OCI-LY3 (cell line): ENCODE measurements around the gene ABI3BP.

Experiments
- H2AFZ ChIP-seq: fragments of 200-600, 300-600 bp; shearing (Covaris generic); 2 replicates; pipeline ENCODE4 v1.6.0; 2014; ENCODE audit warnings: antibody characterized with exemption, low read depth, low read length
- H3K27ac ChIP-seq: fragments of 200-600, 300-600 bp; sonication (generic); 2 replicates; pipeline ENCODE4 v1.5.1; 2014; ENCODE audit warnings: mild to moderate bottlenecking, low read length, moderate library complexity, mixed read lengths
- H3K27me3 ChIP-seq: fragments of 200-600, 300-600 bp; sonication (generic); 2 replicates; pipeline ENCODE4 v1.6.1; 2014; ENCODE audit warnings: low read depth, low read length, mixed read lengths
- H3K36me3 ChIP-seq: fragments of 200-600, 300-600 bp; sonication (generic); replicated peaks from 2 replicates; pipeline ENCODE3; 2014; ENCODE audit warnings: low read depth, low read length, mixed read lengths
- H3K4me1 ChIP-seq: fragments of 300-600, 200-600 bp; sonication (generic); 2 replicates; pipeline ENCODE4 v1.6.1; 2014; ENCODE audit warnings: low read length, mixed read lengths
- H3K4me2 ChIP-seq: fragments of 200-600, 300-600 bp; sonication (generic); 2 replicates; pipeline ENCODE4 v1.6.1; 2014; ENCODE audit warnings: low read length, mixed read lengths
- H3K4me3 ChIP-seq: fragments of 300-600, 200-600 bp; sonication (generic); 2 replicates; pipeline ENCODE4 v1.5.1; 2014; ENCODE audit warnings: antibody characterized with exemption, mild to moderate bottlenecking, low read length, moderate library complexity
- H3K79me2 ChIP-seq: fragments of 300-600, 200-600 bp; shearing (Covaris generic); 2 replicates; pipeline ENCODE4 v1.6.1; 2014; ENCODE audit warnings: mild to moderate bottlenecking, low read length, mixed read lengths
- H3K9ac ChIP-seq: fragments of 300-600, 200-600 bp; shearing (Covaris generic); 2 replicates; pipeline ENCODE4 v1.6.0; 2014; ENCODE audit warnings: mild to moderate bottlenecking, low read length, moderate library complexity
- H3K9me3 ChIP-seq: fragments of 200-600, 300-600 bp; shearing (Covaris generic); 2 replicates; pipeline ENCODE4 v1.6.1; 2014; ENCODE audit warnings: low read length, mixed read lengths; ENCODE audit not compliant: insufficient read depth
- H4K20me1 ChIP-seq: fragments of 200-600, 300-600 bp; sonication (generic); 2 replicates; pipeline ENCODE4 v1.6.1; 2016; ENCODE audit warnings: low read length, mixed read lengths; ENCODE audit not compliant: insufficient read depth
- CTCF ChIP-seq: fragments of 200-600, 300-600 bp; sonication (generic); IDR thresholded peaks from 2 replicates; pipeline ENCODE4 v1.5.1; 2014; ENCODE audit warnings: antibody characterized with exemption, low read length, low read depth
- EZH2phosphoT487 ChIP-seq: fragments of 200-600 bp; shearing (Covaris generic); IDR thresholded peaks from 2 replicates; pipeline ENCODE4 v1.6.1; 2018; ENCODE audit warnings: antibody characterized with exemption, mixed run types, low read depth

ABI3BP gene

DNA sequence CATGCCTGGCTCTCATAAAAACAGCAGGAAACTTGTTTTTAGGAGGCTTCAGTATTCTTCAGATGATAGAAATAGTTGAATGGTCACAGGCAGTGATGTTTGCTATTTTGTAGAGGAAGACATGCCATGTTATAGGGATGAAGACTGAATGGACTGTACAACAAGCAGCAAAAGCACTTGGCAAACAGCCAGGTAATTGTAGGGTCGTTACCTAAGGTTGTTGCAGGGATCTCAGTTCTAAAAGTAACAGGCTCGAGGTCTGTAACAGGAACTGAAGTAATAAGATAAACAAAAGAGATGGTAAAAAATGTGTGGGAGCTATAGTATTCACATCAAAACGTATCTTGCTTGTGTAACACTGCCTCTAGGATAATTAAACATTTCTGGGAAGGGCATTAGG lies 167.6 kb downstream of the ABI3BP start:
- no peaks in the 10 kb centered on the region for H3K79me2 ChIP-seq
- no peak overlapping the region for H3K4me3 ChIP-seq
- no peaks in the 10 kb centered on the region for H3K4me1 ChIP-seq
- H3K9me3 ChIP-seq: no peaks in the 10 kb centered on the region
- no peaks in the 10 kb centered on the region for H4K20me1 ChIP-seq
- 0 out of 2 replicates have a peak, but pooled peaks cover 7% of the 10 kb centered on the region for H3K27me3 ChIP-seq
- no peak overlapping the region for H3K27ac ChIP-seq
- H2AFZ ChIP-seq: no peak overlapping the region
- TF ChIP-seq CTCF: no peak
- no peak for TF ChIP-seq EZH2phosphoT487
- no peak overlapping the region for H3K9ac ChIP-seq
- no peaks in the 10 kb centered on the region for H3K36me3 ChIP-seq
- no peak overlapping the region for H3K4me2 ChIP-seq

- Histone ChIP-seq H2AFZ (no peak overlapping the region), H3K9me3 (no peaks in the 10 kb centered on the region), H3K4me1 (peaks cover 16% of the 10 kb centered on the region), H4K20me1 (no peaks in the 10 kb centered on the region), H3K79me2 (no peaks in the 10 kb centered on the region), H3K9ac (no peak overlapping the region), H3K4me2 (no peak overlapping the region), H3K4me3 (no peak overlapping the region), H3K36me3 (no peaks in the 10 kb centered on the region), H3K27ac (no peak overlapping the region), H3K27me3 (peaks cover 42% of the 10 kb centered on the region)
- TF ChIP-seq CTCF (no peak), EZH2phosphoT487 (no peak)
Observed at GRCh38 chr3:100815583-100815982, 177.6 kb downstream of the ABI3BP start.

- Histone ChIP-seq H3K9ac (no peak overlapping the region), H3K9me3 (no peaks in the 10 kb centered on the region), H3K4me1 (peaks cover 16% of the 10 kb centered on the region), H3K27ac (no peak overlapping the region), H3K27me3 (peaks cover 38% of the 10 kb centered on the region), H4K20me1 (no peaks in the 10 kb centered on the region), H3K36me3 (no peaks in the 10 kb centered on the region), H3K4me3 (no peak overlapping the region), H3K4me2 (no peak overlapping the region), H2AFZ (no peak overlapping the region), H3K79me2 (no peaks in the 10 kb centered on the region)
- TF ChIP-seq EZH2phosphoT487: no peak
- TF ChIP-seq CTCF: no peak
Observed at GRCh38 chr3:100813828-100814227, 179.4 kb downstream of the ABI3BP start.

DNA sequence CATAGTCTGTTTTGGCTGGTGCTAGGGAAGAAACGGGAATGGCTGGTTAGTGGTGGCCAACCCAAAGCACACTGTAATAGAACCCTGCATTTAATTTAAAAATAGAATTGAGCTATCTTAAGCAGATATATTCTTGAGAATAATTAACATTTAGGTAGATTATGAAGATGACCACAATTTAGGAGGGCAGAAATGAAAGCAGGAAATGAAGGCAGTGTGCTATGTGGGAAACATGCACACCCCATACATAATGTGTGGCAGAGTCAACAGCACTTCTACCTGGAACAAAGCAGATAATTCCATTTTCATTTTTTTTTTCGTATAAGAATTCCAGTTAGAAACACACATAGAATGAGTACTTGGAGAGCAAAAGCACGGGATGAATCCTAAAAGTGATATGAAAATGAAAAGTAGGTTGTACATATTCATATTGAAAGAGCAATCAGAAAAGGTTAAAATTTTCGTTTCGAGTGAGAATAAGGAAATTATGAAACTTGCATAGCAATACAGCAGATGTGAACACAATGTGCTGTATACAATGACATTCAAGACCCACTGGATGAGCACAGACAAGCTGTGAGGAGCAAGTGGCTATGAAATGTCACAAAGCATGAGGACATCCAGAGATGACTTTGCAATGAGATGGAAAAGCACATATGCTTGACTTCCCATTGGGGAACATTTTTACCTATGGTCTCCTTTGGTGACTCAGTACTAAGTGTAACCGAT lies 181.3 kb downstream of the ABI3BP start:
- peak overlapping the region; percentile 83 for H3K4me2 ChIP-seq
- H3K27ac ChIP-seq: no peak overlapping the region
- no peaks in the 10 kb centered on the region for H4K20me1 ChIP-seq
- no peaks in the 10 kb centered on the region for H3K9me3 ChIP-seq
- no peaks in the 10 kb centered on the region for H3K36me3 ChIP-seq
- peak overlapping the region; percentile 67 for H3K4me3 ChIP-seq
- H3K9ac ChIP-seq: no peak overlapping the region
- no peak for TF ChIP-seq CTCF
- no peak for TF ChIP-seq EZH2phosphoT487
- H3K27me3 ChIP-seq: peaks cover 25% of the 10 kb centered on the region
- H3K79me2 ChIP-seq: no peaks in the 10 kb centered on the region
- H2AFZ ChIP-seq: no peak overlapping the region
- peaks cover 16% of the 10 kb centered on the region for H3K4me1 ChIP-seq
